ENCODE measurements around the gene KIAA0825. TPM values are rescaled to one million over a fixed set of nuclear protein-coding genes. Genes with fewer than 3 reads are reported as not detected.

The KIAA0825 gene
- polyA plus RNA-seq, 3 donors from 2014 or later = 0.52 to 1.1 (median 0.58) TPM

DNA sequence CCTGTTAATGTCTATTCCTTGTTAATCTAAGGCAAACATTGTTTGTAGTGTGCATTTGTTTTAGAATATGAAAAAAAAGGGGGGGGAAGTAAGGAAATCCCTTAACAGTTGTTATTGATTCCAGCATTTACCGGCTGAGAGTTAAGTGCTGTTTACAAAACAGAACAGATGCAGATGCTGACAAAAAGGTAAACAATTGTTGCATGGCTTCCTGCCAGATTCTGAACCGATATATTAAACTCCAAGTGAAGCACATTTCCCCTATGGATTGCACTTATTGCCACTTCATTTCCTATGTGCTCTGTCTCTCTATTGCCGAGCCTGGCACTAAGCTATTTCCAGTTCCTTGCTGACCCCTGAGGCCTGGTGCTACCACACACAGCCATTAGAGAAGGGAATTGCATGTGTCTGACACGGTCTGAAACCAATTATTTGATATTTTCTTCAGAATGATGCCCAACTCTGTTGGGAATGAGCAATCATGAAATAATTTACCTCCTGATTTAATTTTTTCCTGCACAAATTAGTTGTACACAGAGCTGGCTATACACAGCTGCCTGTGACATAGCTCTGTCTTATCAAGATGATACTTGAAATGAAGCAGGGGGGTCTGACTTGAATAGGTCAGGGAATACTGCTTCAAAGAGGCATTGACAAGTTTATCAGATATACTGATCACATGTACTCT lies 109.8 kb downstream of the KIAA0825 start:
- H3K27ac Mint-ChIP-seq = no peak overlapping the region

DNA sequence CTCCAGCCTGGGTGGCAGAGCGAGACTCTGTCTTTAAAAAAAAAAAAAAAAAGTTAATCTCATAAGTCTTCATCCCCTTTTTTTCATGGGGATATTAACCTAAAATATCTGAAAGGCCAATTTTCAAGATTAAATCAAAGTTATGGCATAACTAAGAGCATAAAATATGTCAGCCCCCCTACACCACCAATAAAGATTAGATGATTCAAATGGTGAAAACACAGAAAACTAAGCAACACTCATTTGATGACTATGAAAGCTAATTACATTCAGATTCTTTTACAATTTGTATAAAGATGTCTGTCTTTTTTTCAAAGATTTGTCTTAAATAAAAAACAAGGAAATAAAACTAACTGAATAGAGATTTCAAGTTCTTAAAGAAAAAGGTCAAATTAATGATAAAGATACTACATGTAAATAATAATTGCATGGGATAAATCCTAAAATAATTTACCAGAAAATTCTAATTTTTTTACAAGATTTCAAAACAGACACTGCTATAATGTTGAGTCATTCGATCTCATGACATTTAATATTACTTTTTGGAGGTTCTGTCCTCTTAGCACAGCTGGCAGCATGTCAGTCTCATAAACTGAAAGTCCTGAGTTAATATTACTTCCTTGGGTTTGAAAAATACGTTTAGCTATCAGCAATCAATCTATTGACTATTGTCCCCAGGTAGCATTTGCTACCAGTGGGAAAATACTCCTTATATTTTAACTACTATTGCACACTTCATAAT lies 112.9 kb downstream of the KIAA0825 start:
- Mint-ChIP-seq H3K27me3 (ENCODE audit: low read depth in 3 of 3) (no peaks in the 10 kb centered on the region), H3K9me3 (no peaks in the 10 kb centered on the region), H3K4me3 (no peak overlapping the region), H3K27ac (no peak overlapping the region), H3K36me3 (no peaks in the 10 kb centered on the region), H3K4me1 (no peaks in the 10 kb centered on the region)
- DNase-seq = no peak

More for the DNA sequence above, 109.8 kb downstream of the KIAA0825 start:
- Mint-ChIP-seq H3K27me3 (ENCODE audit: low read depth in 3 of 3) (no peaks in the 10 kb centered on the region), H3K4me3 (no peak overlapping the region), H3K36me3 (peaks cover 0 to 4% (median 0%) of the 10 kb centered on the region in 3 donors), H3K4me1 (no peaks in the 10 kb centered on the region), H3K9me3 (no peaks in the 10 kb centered on the region)
- DNase-seq = no peak

DNA sequence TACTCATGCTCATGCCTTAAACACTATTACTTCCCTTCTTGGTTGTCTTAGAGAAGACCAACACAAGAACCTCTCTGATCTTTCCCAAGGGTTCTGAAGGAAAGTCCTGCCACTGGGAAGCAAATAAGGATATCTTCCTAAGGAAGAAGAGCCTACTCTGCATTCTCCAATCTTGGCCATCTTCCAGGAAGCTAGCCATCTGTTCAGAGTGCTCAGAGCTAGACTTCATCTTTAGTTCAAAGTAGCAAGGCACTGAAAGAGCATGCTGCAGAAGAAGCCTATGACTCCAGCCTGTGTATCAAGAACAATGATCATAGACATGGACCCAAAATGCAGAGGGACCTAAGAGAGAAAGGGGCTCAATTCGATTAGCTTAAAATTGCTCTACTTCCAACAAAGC lies 114.7 kb downstream of the KIAA0825 start:
- Mint-ChIP-seq H3K36me3 (no peaks in the 10 kb centered on the region), H3K4me3 (no peak overlapping the region), H3K9me3 (no peaks in the 10 kb centered on the region), H3K27me3 (ENCODE audit: low read depth in 3 of 3) (peaks cover 0 to 1% (median 0%) of the 10 kb centered on the region in 3 donors), H3K4me1 (no peaks in the 10 kb centered on the region), H3K27ac (no peak overlapping the region)
- DNase-seq = no peak

DNA sequence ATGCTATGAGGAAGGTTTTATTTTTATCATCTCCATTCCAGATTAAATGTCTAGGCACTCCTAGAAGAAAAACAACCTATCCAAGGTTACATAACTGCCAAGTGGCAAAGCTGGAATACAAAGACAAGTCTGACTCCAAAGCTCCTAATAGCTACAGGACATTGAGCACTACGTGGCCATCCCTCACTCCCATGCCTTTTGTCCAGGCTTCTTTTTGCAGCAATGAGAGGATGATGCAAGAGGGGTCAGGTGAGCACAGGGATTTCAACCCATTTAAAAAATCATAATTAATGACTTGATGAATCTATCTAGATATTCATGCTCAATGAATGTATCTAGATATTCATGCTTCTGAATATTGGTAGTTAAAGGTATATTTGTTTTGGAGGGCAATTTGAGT lies 117.0 kb downstream of the KIAA0825 start:
- Mint-ChIP-seq H3K4me1 (no peaks in the 10 kb centered on the region), H3K27ac (no peak overlapping the region), H3K4me3 (no peak overlapping the region), H3K9me3 (no peaks in the 10 kb centered on the region), H3K27me3 (ENCODE audit: low read depth in 3 of 3) (peaks cover 0 to 1% (median 0%) of the 10 kb centered on the region in 3 donors), H3K36me3 (no peaks in the 10 kb centered on the region)
- no peak for DNase-seq

DNA sequence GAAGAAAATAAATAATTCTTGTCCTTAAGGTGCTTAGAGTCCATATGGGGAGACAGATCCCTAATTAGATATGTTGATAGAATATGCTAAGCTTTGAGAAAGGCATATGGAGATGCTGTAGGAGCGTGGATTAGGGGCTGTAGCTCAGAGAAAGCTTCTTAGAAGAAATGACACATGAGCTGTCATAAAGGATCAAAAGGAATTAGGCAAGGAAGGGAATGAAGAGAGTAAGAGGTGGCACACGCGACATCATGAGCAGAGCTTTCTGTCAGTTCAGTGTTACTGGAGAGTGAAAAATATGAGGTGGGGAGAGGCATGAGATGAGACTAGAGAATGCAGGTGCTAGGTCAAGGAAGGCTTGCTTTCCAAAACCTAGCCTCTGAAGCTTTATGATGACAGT lies 118.6 kb downstream of the KIAA0825 start:
- Mint-ChIP-seq H3K4me1 (no peaks in the 10 kb centered on the region), H3K9me3 (no peaks in the 10 kb centered on the region), H3K36me3 (no peaks in the 10 kb centered on the region), H3K4me3 (no peak overlapping the region), H3K27me3 (ENCODE audit: low read depth in 3 of 3) (peaks cover 0 to 1% (median 0%) of the 10 kb centered on the region in 3 donors), H3K27ac (no peak overlapping the region)
- no peak for DNase-seq

DNA sequence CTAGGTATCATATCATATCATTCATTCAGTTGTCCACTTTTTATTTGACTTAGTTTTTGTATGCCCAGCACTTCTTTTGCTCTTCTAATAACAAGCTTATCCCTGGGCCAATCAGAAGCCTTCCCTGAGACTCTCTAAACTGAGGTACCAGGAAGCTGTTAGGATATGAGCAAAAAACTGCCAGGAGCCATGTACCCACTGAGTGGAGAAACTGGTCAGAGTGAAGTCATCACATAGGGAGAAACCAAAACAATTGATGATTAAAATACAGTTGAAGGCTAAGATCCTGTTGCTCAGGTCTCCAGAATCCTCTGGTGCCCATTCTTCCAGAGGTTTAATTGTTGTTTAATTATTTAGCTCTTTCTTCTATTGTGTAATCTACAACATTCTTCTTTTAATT lies 120.2 kb downstream of the KIAA0825 start:
- Mint-ChIP-seq H3K27ac (no peak overlapping the region), H3K4me1 (no peaks in the 10 kb centered on the region), H3K27me3 (ENCODE audit: low read depth in 3 of 3) (peaks cover 0 to 1% (median 0%) of the 10 kb centered on the region in 3 donors), H3K36me3 (no peaks in the 10 kb centered on the region), H3K9me3 (no peaks in the 10 kb centered on the region), H3K4me3 (no peak overlapping the region)
- no peak for DNase-seq

DNA sequence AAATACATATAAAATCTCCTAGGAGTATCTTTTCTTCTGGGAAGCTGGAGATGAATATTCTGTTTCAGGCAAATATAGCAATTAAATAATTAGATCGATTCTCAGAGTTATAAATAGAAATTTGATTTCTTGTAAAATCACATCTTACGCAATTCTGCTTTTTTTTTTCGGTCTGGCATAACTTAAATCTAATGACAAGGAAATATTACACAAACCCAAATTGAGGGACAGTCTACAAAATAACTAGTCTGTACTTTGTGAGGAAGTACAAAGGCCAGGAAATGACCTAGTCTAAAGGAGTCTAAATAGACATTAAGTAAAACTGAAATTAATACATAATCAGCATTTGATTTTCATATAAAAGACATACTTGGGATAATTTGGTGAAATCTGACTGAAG lies 133.3 kb downstream of the KIAA0825 start:
- Mint-ChIP-seq H3K27ac (no peak overlapping the region), H3K36me3 (peaks cover 0 to 5% (median 0%) of the 10 kb centered on the region in 3 donors), H3K4me1 (no peaks in the 10 kb centered on the region), H3K4me3 (no peak overlapping the region), H3K27me3 (ENCODE audit: low read depth in 3 of 3) (peaks cover 0 to 1% (median 0%) of the 10 kb centered on the region in 3 donors), H3K9me3 (peaks cover 0 to 1% (median 0%) of the 10 kb centered on the region in 6 donors)
- DNase-seq = no peak

DNA sequence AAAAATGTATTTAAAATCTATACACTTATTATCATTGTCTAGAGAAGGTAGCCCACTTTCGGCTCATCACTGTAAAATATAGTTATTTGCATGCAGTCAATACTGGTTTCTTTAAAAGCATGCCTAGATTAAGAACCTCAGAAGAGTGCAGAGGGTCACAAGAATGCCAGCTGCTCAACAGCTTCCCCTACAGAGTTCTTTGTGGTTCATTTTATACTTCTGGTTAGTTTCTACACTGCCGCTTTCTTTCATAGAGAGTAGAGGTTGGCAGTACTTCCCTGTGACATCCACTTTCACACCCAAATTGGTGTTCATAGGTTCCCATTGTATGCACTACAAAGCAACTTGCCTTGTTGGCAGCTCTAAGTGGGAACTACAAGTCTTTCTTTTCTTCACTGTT lies 137.3 kb downstream of the KIAA0825 start:
- Mint-ChIP-seq H3K27ac (no peak overlapping the region), H3K27me3 (ENCODE audit: low read depth in 3 of 3) (peaks cover 0 to 3% (median 0%) of the 10 kb centered on the region in 3 donors), H3K4me3 (no peak overlapping the region), H3K4me1 (no peaks in the 10 kb centered on the region), H3K36me3 (peaks cover 0 to 12% (median 5%) of the 10 kb centered on the region in 3 donors), H3K9me3 (no peaks in the 10 kb centered on the region)
- DNase-seq = no peak

DNA sequence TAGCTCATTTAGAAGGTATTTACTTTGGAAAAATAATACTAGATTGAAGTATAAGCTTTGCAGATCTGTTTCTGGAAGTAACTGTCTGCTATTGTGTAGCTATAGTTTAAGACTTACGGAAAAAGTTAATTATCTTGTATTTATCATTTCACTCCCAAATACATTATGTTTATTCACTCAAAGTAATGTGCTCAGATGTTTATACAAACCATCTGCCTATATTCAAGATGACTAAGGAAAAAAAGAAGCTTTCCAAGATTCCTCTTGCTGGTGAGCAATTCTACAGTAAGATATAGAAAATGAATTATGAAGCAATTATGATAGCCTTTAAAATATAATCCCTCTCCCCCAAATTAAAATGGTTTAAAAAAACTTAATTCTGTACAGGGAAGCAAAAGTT lies 137.9 kb downstream of the KIAA0825 start:
- Mint-ChIP-seq H3K9me3 (no peaks in the 10 kb centered on the region), H3K27ac (no peak overlapping the region), H3K27me3 (ENCODE audit: low read depth in 3 of 3) (peaks cover 0 to 3% (median 0%) of the 10 kb centered on the region in 3 donors), H3K36me3 (peaks cover 0 to 14% (median 6%) of the 10 kb centered on the region in 3 donors), H3K4me3 (no peak overlapping the region), H3K4me1 (no peaks in the 10 kb centered on the region)
- no peak for DNase-seq

DNA sequence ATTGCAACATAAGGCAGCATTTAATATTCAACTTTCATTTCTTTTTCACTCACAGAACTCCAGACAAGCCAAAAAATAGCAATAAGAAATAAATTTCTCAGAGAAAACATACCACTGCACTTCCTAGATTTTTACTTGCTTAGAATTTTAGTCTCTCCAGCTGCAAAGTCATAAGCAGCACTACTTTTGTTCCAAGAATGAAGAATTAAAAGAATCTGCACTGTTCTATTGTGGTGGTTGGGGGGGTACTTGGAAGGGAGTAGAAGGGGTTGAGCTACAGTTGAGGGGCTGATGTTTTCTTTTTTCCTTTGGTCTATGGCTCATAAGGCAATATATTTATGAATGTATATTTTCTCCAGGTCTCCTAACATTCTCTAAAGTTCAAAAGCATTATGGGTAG lies 144.5 kb downstream of the KIAA0825 start:
- Mint-ChIP-seq H3K4me1 (no peaks in the 10 kb centered on the region), H3K36me3 (peaks cover 0 to 19% (median 16%) of the 10 kb centered on the region in 3 donors), H3K4me3 (no peak overlapping the region), H3K27ac (no peak overlapping the region), H3K9me3 (no peaks in the 10 kb centered on the region), H3K27me3 (ENCODE audit: low read depth in 3 of 3) (peaks cover 0 to 3% (median 0%) of the 10 kb centered on the region in 3 donors)
- DNase-seq = no peak

DNA sequence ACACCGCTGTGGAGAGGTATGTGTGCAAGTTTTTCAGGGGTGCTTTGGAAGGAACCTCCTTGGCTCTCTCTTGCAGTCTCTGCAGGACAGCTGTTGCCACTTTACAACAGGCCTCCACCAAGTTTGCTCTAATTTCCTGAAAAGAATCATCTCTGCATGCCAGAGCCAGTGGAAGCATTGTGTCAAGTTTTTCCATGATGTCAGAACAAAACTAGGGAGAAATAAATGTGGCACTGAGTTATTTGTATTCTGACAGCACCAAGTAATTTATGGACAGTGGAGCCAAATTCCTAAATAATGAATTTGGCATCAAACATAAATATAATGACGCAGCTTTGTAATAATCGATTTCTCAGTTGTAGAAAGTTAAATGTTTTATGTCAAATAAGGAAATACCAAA lies 146.9 kb downstream of the KIAA0825 start:
- Mint-ChIP-seq H3K4me1 (no peaks in the 10 kb centered on the region), H3K36me3 (peaks cover 0 to 23% (median 16%) of the 10 kb centered on the region in 3 donors), H3K27ac (no peak overlapping the region), H3K9me3 (no peaks in the 10 kb centered on the region), H3K4me3 (no peak overlapping the region), H3K27me3 (ENCODE audit: low read depth in 3 of 3) (peaks cover 0 to 2% (median 0%) of the 10 kb centered on the region in 3 donors)
- DNase-seq = no peak

DNA sequence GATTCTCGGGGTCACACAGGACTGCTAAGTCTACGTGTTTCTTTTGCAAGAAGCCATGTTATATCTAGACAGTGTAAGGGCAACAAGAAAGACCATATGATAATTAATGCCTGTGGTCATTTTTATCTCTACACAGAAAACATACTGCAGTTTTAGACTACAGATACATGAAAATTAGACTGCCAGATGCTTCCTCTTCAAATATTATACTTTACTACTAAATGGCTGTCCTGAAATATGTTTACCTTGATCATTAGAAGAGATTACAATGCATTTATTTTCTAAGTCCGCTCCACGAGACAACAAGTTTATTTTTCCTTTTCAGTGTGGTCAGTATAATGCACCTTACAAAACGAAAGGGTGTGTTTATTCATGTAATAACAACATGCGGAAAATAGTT lies 147.6 kb downstream of the KIAA0825 start:
- peaks cover 0 to 17% (median 10%) of the 10 kb centered on the region in 3 donors for H3K36me3 Mint-ChIP-seq
- no peaks in the 10 kb centered on the region for H3K4me1 Mint-ChIP-seq
- no peak overlapping the region for H3K27ac Mint-ChIP-seq
- H3K27me3 Mint-ChIP-seq (ENCODE audit: low read depth in 3 of 3) = no peaks in the 10 kb centered on the region
- H3K9me3 Mint-ChIP-seq = no peaks in the 10 kb centered on the region
- no peak overlapping the region for H3K4me3 Mint-ChIP-seq
- no peak for DNase-seq

DNA sequence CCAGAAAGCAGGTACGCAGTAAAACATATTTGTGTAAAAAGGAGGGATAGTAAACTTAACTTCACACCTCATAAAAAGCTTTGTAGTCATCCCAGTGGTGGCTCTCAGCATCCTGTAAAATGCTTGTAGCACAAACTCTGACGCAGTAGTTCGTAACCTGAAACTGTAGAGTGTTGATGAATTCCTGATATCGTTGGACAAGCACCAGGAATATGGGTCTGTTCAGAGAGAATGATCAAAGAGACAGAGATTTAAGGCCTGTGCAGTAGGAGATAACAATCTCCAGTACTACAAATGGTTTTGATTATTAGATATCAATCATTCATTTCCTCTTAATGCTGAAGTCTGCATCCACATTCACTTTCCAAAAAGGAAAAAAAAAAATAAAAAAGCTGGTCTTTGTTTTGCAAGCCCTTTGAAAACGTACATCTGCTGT lies 148.5 kb downstream of the KIAA0825 start:
- Mint-ChIP-seq H3K27me3 (ENCODE audit: low read depth in 3 of 3) (no peaks in the 10 kb centered on the region), H3K9me3 (no peaks in the 10 kb centered on the region), H3K4me3 (no peak overlapping the region), H3K36me3 (peaks cover 0 to 17% (median 10%) of the 10 kb centered on the region in 3 donors), H3K4me1 (no peaks in the 10 kb centered on the region), H3K27ac (no peak overlapping the region)
- DNase-seq = no peak

Measured in immature natural killer cell (primary cell).